ENCODE data around the gene CERS6. TPM values are rescaled to one million over a fixed set of nuclear protein-coding genes. Genes with fewer than 3 reads are reported as not detected.

Gene CERS6
- total RNA-seq, 4 donors from 2014 or later = 17.6 to 31.1 (median 24.1) TPM

DNA sequence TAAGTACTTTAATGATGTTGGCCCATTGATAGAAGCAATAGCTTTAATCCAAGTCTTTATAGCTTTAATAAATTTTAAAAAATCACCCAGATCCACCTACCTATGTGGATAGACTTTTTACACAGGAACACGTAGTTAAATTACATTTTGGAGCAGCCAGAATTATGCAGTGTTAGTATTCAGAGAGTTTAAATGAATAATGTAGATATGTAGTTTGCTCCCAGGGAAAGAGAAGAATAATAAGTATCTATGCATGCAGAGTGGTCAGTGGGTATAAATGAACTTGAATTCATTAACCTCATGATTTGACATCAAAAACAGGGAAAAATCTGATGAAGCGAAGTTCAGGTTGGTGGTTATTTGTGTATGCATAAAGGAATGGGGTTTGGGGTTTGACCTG lies 146.3 kb downstream of the CERS6 start:
- intact Hi-C loops (cut with DNase I) = no loop called here
- H3K27me3 ChIP-seq = no peaks in the 10 kb centered on the region
- WGBS, 2 donors = 85 to 98% methylated on average over 2 of the region's 2 CpGs
- no peaks in the 10 kb centered on the region for H3K4me1 ChIP-seq
- H3K27ac ChIP-seq = no peak overlapping the region
- H3K9me3 ChIP-seq = peaks cover 0 to 15% (median 9%) of the 10 kb centered on the region in 3 donors
- peaks cover 0 to 9% (median 0%) of the 10 kb centered on the region in 3 donors for H3K36me3 ChIP-seq
- H3K4me3 ChIP-seq = no peak overlapping the region
- TF ChIP-seq, protein P1, sequence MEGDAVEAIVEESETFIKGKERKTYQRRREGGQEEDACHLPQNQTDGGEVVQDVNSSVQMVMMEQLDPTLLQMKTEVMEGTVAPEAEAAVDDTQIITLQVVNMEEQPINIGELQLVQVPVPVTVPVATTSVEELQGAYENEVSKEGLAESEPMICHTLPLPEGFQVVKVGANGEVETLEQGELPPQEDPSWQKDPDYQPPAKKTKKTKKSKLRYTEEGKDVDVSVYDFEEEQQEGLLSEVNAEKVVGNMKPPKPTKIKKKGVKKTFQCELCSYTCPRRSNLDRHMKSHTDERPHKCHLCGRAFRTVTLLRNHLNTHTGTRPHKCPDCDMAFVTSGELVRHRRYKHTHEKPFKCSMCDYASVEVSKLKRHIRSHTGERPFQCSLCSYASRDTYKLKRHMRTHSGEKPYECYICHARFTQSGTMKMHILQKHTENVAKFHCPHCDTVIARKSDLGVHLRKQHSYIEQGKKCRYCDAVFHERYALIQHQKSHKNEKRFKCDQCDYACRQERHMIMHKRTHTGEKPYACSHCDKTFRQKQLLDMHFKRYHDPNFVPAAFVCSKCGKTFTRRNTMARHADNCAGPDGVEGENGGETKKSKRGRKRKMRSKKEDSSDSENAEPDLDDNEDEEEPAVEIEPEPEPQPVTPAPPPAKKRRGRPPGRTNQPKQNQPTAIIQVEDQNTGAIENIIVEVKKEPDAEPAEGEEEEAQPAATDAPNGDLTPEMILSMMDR (IDR thresholded peaks at IDR 0.05) = no peak
- TF ChIP-seq POLR2A (IDR thresholded peaks at IDR 0.05) = no peak
- no peak for DNase-seq

DNA sequence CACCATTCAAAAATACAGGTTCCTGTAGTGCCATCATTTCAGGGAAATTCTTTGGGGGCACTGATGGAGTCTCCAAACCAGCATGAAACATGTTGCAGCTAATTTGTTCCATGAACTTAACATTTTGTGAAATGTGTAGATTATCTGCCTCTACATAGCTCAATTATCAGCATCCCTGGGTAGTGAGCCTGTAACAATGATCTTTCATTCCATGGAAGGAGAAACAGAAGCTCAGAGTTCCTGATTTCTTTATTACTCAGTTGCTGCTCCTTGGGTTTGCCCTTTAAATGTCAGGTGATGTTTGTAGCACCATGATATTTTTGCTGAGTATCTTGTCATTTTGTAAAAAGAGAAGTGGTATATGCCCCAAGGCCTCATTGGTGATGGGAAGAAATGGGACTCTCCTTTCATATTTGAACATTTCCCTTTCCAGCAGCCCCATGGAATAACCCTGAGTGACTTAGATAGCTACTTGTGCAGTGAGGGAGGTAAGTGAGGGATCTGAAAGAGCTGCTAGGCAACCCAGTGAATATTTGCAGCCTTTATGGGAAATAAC lies 146.9 kb downstream of the CERS6 start:
- Histone ChIP-seq H3K4me1 (peaks cover 0 to 5% (median 0%) of the 10 kb centered on the region in 3 donors), H3K27ac (no peak overlapping the region), H3K9me3 (peaks cover 0 to 15% (median 9%) of the 10 kb centered on the region in 3 donors), H3K4me3 (no peak overlapping the region), H3K36me3 (peaks cover 0 to 9% (median 0%) of the 10 kb centered on the region in 3 donors), H3K27me3 (no peaks in the 10 kb centered on the region)
- intact Hi-C loops (cut with DNase I) = no loop called here
- no peak for DNase-seq
- no peak for TF ChIP-seq POLR2A (IDR thresholded peaks at IDR 0.05)
- TF ChIP-seq, protein P1 (IDR thresholded peaks at IDR 0.05) = no peak

DNA sequence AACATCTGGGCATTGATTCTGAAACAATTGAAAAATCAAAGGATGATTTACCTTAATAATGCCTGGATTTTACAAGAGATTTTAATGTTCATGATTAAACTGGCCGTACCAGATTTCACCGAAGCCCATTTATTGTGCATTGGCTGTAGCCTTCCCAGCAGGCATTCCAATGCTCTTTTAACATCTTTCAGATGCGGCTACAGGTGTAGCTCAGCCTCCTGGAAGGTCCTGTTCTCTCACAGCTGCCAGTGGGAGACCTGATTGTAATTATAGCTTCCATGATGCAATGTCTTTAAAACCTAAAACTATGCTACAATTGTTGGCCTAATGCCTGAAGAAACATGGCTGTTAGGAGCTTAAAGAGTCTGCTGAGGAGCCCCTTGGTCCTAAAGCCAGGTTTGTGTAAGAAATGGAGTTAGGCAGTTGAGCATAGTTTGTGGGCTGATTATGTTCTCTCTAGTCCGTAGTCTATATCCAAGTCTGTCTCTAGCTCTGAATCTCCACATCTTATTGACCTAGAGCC lies 147.4 kb downstream of the CERS6 start:
- Histone ChIP-seq H3K27ac (no peak overlapping the region), H3K4me3 (no peak overlapping the region), H3K27me3 (no peaks in the 10 kb centered on the region), H3K9me3 (peaks cover 0 to 15% (median 9%) of the 10 kb centered on the region in 3 donors), H3K36me3 (peaks cover 0 to 9% (median 0%) of the 10 kb centered on the region in 3 donors), H3K4me1 (peaks cover 0 to 10% (median 0%) of the 10 kb centered on the region in 3 donors)
- WGBS, 2 donors = 88 to 93% methylated on average over 4 of the region's 4 CpGs
- TF ChIP-seq POLR2A (IDR thresholded peaks at IDR 0.05) = no peak
- TF ChIP-seq, protein P1 (IDR thresholded peaks at IDR 0.05) = no peak
- DNase-seq = no peak
- intact Hi-C loops (cut with DNase I) = no loop called here

DNA sequence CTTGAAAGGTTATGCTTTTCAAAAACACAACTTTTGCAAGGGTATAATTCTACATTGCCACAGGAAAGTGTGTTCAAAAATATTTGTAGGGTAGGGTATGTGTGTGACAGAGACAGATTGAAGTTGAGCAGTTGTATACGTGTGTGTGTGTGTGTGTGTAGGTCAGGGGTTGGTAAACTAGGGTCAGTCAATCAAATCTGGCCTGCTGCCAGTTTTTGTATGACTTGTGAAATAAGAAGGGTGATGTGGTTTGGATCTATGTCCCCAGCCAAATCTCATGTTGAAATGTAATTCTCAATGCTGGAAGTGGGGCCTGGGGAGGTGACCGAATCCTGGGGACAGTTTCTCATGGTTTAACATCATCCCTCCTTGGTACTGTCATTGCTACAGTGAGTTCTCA lies 148.2 kb downstream of the CERS6 start:
- intact Hi-C loops (cut with DNase I) = no loop called here
- no peak for TF ChIP-seq POLR2A (IDR thresholded peaks at IDR 0.05)
- TF ChIP-seq, protein P1 (IDR thresholded peaks at IDR 0.05) = no peak
- Histone ChIP-seq H3K27me3 (no peaks in the 10 kb centered on the region), H3K4me1 (peaks cover 0 to 15% (median 0%) of the 10 kb centered on the region in 3 donors), H3K4me3 (no peak overlapping the region), H3K36me3 (peaks cover 0 to 9% (median 0%) of the 10 kb centered on the region in 3 donors), H3K9me3 (peaks cover 0 to 15% (median 9%) of the 10 kb centered on the region in 3 donors), H3K27ac (no peak overlapping the region)
- no peak for DNase-seq
- 89 to 100% methylated on average over 1 to 2 of the region's 2 CpGs for WGBS, 2 donors

DNA sequence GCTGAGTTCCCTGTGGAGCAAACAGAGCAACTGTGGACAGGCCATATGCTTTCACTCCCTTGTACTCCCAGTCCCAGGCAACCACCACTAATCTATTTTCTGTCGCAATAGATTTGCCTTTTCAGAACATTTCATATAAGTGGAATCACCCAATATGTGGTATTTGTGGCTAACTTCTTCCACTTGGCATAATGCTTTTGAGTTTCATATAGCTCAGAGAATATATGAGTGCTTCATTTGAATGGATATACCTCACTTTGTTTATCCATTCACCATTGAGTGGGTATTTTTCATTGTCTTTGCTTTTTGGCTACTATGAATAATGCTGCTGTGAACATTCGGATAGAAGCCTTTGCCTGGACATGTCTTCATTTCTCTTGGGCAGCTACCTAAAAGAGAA lies 151.9 kb downstream of the CERS6 start:
- TF ChIP-seq, protein P1 (IDR thresholded peaks at IDR 0.05) = no peak
- no peak for TF ChIP-seq POLR2A (IDR thresholded peaks at IDR 0.05)
- no peak overlapping the region for H3K27ac ChIP-seq
- no peaks in the 10 kb centered on the region for H3K27me3 ChIP-seq
- intact Hi-C loops (cut with DNase I) = no loop called here
- no peak for DNase-seq
- no peak overlapping the region for H3K4me3 ChIP-seq
- 52 to 72% methylated on average over 2 of the region's 2 CpGs for WGBS, 2 donors
- peaks cover 0 to 15% (median 9%) of the 10 kb centered on the region in 3 donors for H3K9me3 ChIP-seq
- H3K36me3 ChIP-seq = peaks cover 0 to 9% (median 0%) of the 10 kb centered on the region in 3 donors
- peaks cover 0 to 26% (median 3%) of the 10 kb centered on the region in 3 donors for H3K4me1 ChIP-seq

Data from esophagus squamous epithelium (tissue), 5 donors.